ENCODE measurements around the gene EYS. TPM values are rescaled to one million over a fixed set of nuclear protein-coding genes. Genes with fewer than 3 reads are reported as not detected.

EYS gene
- total and polyA plus RNA-seq, 9 of the 15 experiments (the other 6 are each of a cell fraction or from before 2014, with no cell fraction given): 0.03 to 0.36 (median 0.10) TPM; not detected in 2

- H3K9ac ChIP-seq (ENCODE audit: insufficient read depth in 1 of 2, low read depth in 2 of 2, low read length in 2 of 2): no peak overlapping the region
- no peak overlapping the region for H3K4me2 ChIP-seq (ENCODE audit: insufficient read depth, low read length)
- no peak for TF ChIP-seq CBFA2T2 (conservative IDR thresholded peaks at IDR 0.05)
- no peak for TF ChIP-seq RUNX1 (IDR thresholded peaks at IDR 0.05; ENCODE audit: low read depth)
- no peak for TF ChIP-seq E2F3 (CRISPR knock-in tag; IDR thresholded peaks at IDR 0.05)
- no peak for TF ChIP-seq RB1 (IDR thresholded peaks at IDR 0.05; ENCODE audit: low read depth)
- TF ChIP-seq NFRKB (IDR thresholded peaks at IDR 0.05; ENCODE audit: low read depth): no peak
- TF ChIP-seq THAP7 (CRISPR knock-in tag; IDR thresholded peaks at IDR 0.05): no peak
- no peak for TF ChIP-seq XRCC3 (IDR thresholded peaks at IDR 0.05)
- TF ChIP-seq SREBF1 (IDR thresholded peaks at IDR 0.05; ENCODE audit: borderline replicate concordance, low read depth, low read length): no peak
- TF ChIP-seq SNIP1 (IDR thresholded peaks at IDR 0.05; ENCODE audit: low read depth): no peak
- no peak for ATAC-seq
- ChIA-PET CTCF (ENCODE audit: low intra/inter-chr PET ratio) (no interaction called here), POLR2A (no interaction called here)
- H3K79me2 ChIP-seq (ENCODE audit: control insufficient read depth, insufficient read depth, low read length): no peaks in the 10 kb centered on the region
- no peaks in the 10 kb centered on the region for H3K36me3 ChIP-seq (ENCODE audit: control insufficient read depth, insufficient read depth, low read length)
- no peak for DNase-seq (ENCODE audit: extremely low read depth in 1 of 4, low spot score in 3 of 4)
- BruUV-seq (replicated peaks): no TSS peak
- no peak overlapping the region for H3K4me3 ChIP-seq
- intact Hi-C loops (cut with micrococcal nuclease) (no loop called here), in situ Hi-C loops (cut with MboI) (no loop called here)
- no peak overlapping the region for H2AFZ ChIP-seq (ENCODE audit: low read depth, low read length)
- H3K27me3 ChIP-seq (ENCODE audit: control insufficient read depth in 2 of 2, insufficient read depth in 2 of 2, low read length in 2 of 2): no peaks in the 10 kb centered on the region
- H3K9me3 ChIP-seq (replicated peaks; ENCODE audit: control insufficient read depth, insufficient read depth, low read depth, low read length): no peaks in the 10 kb centered on the region
- H3K27ac ChIP-seq (ENCODE audit: extremely low read depth, low read depth, low read length): no peak overlapping the region
- WGBS (ENCODE audit: insufficient coverage, low coverage, missing lambda C conversion rate): 2% methylated on average over 5 of the region's 5 CpGs
- H3K4me1 ChIP-seq (replicated peaks in 1 of 2; ENCODE audit: control insufficient read depth in 2 of 2, insufficient read depth in 2 of 2, low read length in 2 of 2): no peaks in the 10 kb centered on the region
- H4K20me1 ChIP-seq (replicated peaks; ENCODE audit: control insufficient read depth, insufficient read depth, low read length): no peaks in the 10 kb centered on the region
- no peak for FAIRE-seq
- no peaks in the 10 kb centered on the region for H3K9me1 ChIP-seq (ENCODE audit: control insufficient read depth, insufficient read depth, low read length)
Measured at GRCh38 chr6:65709099-65709830, 2.2 kb upstream of the EYS start.
